HL-60 (cell line): ENCODE measurements around the gene MAP10.

ENCODE experiments used
- GABPA ChIP-seq: IDR thresholded peaks from 2 replicates; pipeline ENCODE4 v1.6.1; 2012; ENCODE audit warnings: low read depth
- POLR2AphosphoS5 ChIP-seq: IDR thresholded peaks from 2 replicates; pipeline ENCODE4 v1.6.1; 2012; ENCODE audit warnings: low read depth
- SPI1 ChIP-seq: IDR thresholded peaks from 2 replicates; pipeline ENCODE4 v1.6.1; 2012; ENCODE audit warnings: low read depth, mild to moderate bottlenecking, borderline replicate concordance
- TF ChIP-seq, protein P1 (sequence below): IDR thresholded peaks from one replicate; pipeline ENCODE4 v1.5.1; 2011; ENCODE audit warnings: low read length, control low read depth, inconsistent platforms; ENCODE audit not compliant: insufficient read depth
- TF ChIP-seq, protein P2 (sequence below): IDR thresholded peaks from 2 replicates; pipeline ENCODE4 v1.6.1; 2012; ENCODE audit warnings: low read depth; ENCODE audit not compliant: insufficient replicate concordance

DNA sequence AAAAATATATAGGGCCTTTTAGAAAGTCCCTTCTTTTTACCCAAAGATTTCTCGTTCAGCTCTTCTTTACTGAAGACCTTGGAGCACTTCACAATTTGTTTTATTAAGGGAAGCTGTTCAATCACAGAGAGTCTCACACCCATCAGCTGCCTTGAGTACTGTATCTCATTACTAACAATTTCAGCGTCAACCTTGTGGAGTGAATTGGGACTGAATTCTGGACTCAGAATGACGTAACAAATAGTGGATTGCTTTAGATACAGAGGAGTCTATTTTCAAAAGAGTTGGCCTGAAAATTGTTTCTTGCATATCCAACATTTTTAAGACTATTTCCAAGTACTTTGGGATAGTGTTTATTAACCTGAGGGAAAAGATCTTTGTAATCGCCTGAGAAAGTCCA lies 7.9 kb downstream of the MAP10 start:
- TF ChIP-seq, protein P1, sequence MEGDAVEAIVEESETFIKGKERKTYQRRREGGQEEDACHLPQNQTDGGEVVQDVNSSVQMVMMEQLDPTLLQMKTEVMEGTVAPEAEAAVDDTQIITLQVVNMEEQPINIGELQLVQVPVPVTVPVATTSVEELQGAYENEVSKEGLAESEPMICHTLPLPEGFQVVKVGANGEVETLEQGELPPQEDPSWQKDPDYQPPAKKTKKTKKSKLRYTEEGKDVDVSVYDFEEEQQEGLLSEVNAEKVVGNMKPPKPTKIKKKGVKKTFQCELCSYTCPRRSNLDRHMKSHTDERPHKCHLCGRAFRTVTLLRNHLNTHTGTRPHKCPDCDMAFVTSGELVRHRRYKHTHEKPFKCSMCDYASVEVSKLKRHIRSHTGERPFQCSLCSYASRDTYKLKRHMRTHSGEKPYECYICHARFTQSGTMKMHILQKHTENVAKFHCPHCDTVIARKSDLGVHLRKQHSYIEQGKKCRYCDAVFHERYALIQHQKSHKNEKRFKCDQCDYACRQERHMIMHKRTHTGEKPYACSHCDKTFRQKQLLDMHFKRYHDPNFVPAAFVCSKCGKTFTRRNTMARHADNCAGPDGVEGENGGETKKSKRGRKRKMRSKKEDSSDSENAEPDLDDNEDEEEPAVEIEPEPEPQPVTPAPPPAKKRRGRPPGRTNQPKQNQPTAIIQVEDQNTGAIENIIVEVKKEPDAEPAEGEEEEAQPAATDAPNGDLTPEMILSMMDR, result no peak
- TF ChIP-seq POLR2AphosphoS5 (no peak), SPI1 (no peak), GABPA (no peak)
- TF ChIP-seq, protein P2, sequence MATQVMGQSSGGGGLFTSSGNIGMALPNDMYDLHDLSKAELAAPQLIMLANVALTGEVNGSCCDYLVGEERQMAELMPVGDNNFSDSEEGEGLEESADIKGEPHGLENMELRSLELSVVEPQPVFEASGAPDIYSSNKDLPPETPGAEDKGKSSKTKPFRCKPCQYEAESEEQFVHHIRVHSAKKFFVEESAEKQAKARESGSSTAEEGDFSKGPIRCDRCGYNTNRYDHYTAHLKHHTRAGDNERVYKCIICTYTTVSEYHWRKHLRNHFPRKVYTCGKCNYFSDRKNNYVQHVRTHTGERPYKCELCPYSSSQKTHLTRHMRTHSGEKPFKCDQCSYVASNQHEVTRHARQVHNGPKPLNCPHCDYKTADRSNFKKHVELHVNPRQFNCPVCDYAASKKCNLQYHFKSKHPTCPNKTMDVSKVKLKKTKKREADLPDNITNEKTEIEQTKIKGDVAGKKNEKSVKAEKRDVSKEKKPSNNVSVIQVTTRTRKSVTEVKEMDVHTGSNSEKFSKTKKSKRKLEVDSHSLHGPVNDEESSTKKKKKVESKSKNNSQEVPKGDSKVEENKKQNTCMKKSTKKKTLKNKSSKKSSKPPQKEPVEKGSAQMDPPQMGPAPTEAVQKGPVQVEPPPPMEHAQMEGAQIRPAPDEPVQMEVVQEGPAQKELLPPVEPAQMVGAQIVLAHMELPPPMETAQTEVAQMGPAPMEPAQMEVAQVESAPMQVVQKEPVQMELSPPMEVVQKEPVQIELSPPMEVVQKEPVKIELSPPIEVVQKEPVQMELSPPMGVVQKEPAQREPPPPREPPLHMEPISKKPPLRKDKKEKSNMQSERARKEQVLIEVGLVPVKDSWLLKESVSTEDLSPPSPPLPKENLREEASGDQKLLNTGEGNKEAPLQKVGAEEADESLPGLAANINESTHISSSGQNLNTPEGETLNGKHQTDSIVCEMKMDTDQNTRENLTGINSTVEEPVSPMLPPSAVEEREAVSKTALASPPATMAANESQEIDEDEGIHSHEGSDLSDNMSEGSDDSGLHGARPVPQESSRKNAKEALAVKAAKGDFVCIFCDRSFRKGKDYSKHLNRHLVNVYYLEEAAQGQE, result no peak
